Esophagus squamous epithelium (tissue), 5 donors: ENCODE measurements around the gene CHST12. TPM values are rescaled to one million over a fixed set of nuclear protein-coding genes. Genes with fewer than 3 reads are reported as not detected.
"Not testable (repeated sequence)": the region's sequence is repeated elsewhere in the genome, so short reads cannot be mapped to it uniquely, and the experiment has no call there.

Experiments
- DNase-seq: peaks from one replicate; lab custom pipeline; 2025; lab: John Stamatoyannopoulos, UW
- H3K27ac ChIP-seq, 4 donors: fragments of 200-600 bp; sonication (generic); one replicate each; pipeline ENCODE4 v1.5.1; 2016 to 2019; ENCODE audit warnings: mild to moderate bottlenecking in 1 of 4
- H3K27me3 ChIP-seq, 4 donors: fragments of 200-600 bp; sonication (generic); 1 replicate in 3 of 4; 2 replicates in 1 of 4; pipeline versions ENCODE4 v1.5.1 to v1.6.0; 2017 to 2021; ENCODE audit warnings: antibody characterized with exemption in 1 of 4
- H3K36me3 ChIP-seq, 3 donors: fragments of 200-600 bp; sonication (generic); one replicate each; pipeline ENCODE4 v1.5.1; 2016 to 2019
- H3K4me1 ChIP-seq, 3 donors: fragments of 200-600 bp; sonication (generic); one replicate each; pipeline ENCODE4 v1.5.1; 2017 to 2019
- H3K4me3 ChIP-seq, 4 donors: fragments of 200-600 bp; sonication (generic); 1 replicate in 3 of 4; 2 replicates in 1 of 4; pipeline ENCODE4 v1.5.1; 2016 to 2019; ENCODE audit warnings: mild to moderate bottlenecking in 2 of 4, moderate library complexity in 1 of 4
- H3K9me3 ChIP-seq, 3 donors: fragments of 200-600 bp; sonication (generic); one replicate each; pipeline ENCODE4 v1.5.1; 2016 to 2019
- CTCF ChIP-seq, 6 experiments: fragments of 450-650 bp in 4 of 6; fragments of 200-600 bp in 2 of 6; sonication (generic) in 2 of 6; IDR thresholded peaks; one replicate each; pipeline ENCODE4 v1.5.1; 2016 to 2019; ENCODE audit warnings: antibody characterized with exemption in 6 of 6, mild to moderate bottlenecking in 4 of 6, moderate library complexity in 4 of 6
- POLR2A ChIP-seq, 4 donors: fragments of 450-650 bp; IDR thresholded peaks; one replicate each; pipeline ENCODE4 v1.6.1; 2017; ENCODE audit warnings: antibody characterized with exemption in 4 of 4, mild to moderate bottlenecking in 4 of 4, moderate library complexity in 3 of 4
- WGBS, 2 donors: methylation state at CpG; one replicate each; pipeline ENCODE4 v1.1.5; 2018; 5-methylcytosine and 5-hydroxymethylcytosine counted together
- intact Hi-C: fragments of 100-400 bp; cut with DNase I; formaldehyde crosslinking; loops from one replicate; pipeline ENCODE4 v1.15.0; 2022
- total RNA-seq, 4 donors: library from RNA; depleted of rRNA; stranded (reverse); fragments of >200 nt; gene quantifications; one replicate each; pipeline ENCODE4 v1.1.0, GENCODE V29; 2016
- donor health status: DM: yes; HTN: yes; CAD: no.

Gene CHST12
- total RNA-seq, 4 donors from 2014 or later: 1.5 to 11.8 (median 5.0) TPM

- TF ChIP-seq CTCF (IDR thresholded peaks at IDR 0.05) (no peak), POLR2A (IDR thresholded peaks at IDR 0.05) (no peak)
- Histone ChIP-seq H3K36me3 (peaks cover 0 to 26% (median 0%) of the 10 kb centered on the region in 3 donors), H3K4me1 (peaks cover 0 to 9% (median 0%) of the 10 kb centered on the region in 3 donors), H3K27me3 (no peaks in the 10 kb centered on the region), H3K4me3 (no peak overlapping the region), H3K9me3 (no peaks in the 10 kb centered on the region), H3K27ac (no peak overlapping the region)
- intact Hi-C loops: no loop called here
- 89 to 91% methylated on average over 10 to 13 of the region's 17 CpGs for WGBS, 2 donors
- DNase-seq: no peak
These were observed 16.3 kb upstream of the CHST12 start for GRCh38 chr7:2386964-2387669.

GRCh38 chr7:2387897-2388636 lies 15.3 kb upstream of the CHST12 start:
- Histone ChIP-seq H3K4me1 (peaks cover 0 to 9% (median 0%) of the 10 kb centered on the region in 3 donors), H3K36me3 (peaks cover 0 to 17% (median 0%) of the 10 kb centered on the region in 3 donors), H3K27me3 (no peaks in the 10 kb centered on the region), H3K4me3 (no peak overlapping the region), H3K9me3 (no peaks in the 10 kb centered on the region), H3K27ac (peak overlapping the region in 1 of 4 donors; percentile 49)
- no peak for TF ChIP-seq CTCF (IDR thresholded peaks at IDR 0.05)
- no peak for TF ChIP-seq POLR2A (IDR thresholded peaks at IDR 0.05)
- intact Hi-C loops: no loop called here
- 89% methylated on average over 18 of the region's 31 CpGs; no CpG with 5 or more reads in 1 of the 2 donors for WGBS, 2 donors
- DNase-seq: no peak

GRCh38 chr7:2388637-2388954 lies 14.8 kb upstream of the CHST12 start:
- no peak overlapping the region for H3K27ac ChIP-seq
- WGBS, 2 donors: no CpG with 5 or more reads among the region's 5 CpGs

GRCh38 chr7:2390020-2390816 lies 13.2 kb upstream of the CHST12 start:
- not testable (repeated sequence) for H3K36me3 ChIP-seq

More at GRCh38 chr7:2388637-2388954, 14.8 kb upstream of the CHST12 start:
- no peaks in the 10 kb centered on the region for H3K9me3 ChIP-seq
- no peak for DNase-seq
- TF ChIP-seq POLR2A (IDR thresholded peaks at IDR 0.05) (no peak), CTCF (IDR thresholded peaks at IDR 0.05) (no peak)
- peaks cover 0 to 9% (median 0%) of the 10 kb centered on the region in 3 donors for H3K4me1 ChIP-seq
- intact Hi-C loops: no loop called here
- H3K36me3 ChIP-seq: peaks cover 0 to 12% (median 0%) of the 10 kb centered on the region in 3 donors
- H3K27me3 ChIP-seq: no peaks in the 10 kb centered on the region
- H3K4me3 ChIP-seq: no peak overlapping the region

GRCh38 chr7:2393706-2394105 lies 9.7 kb upstream of the CHST12 start:
- H3K27ac ChIP-seq: no peak overlapping the region
- H3K4me3 ChIP-seq: no peak overlapping the region
- H3K4me1 ChIP-seq: peaks cover 0 to 6% (median 0%) of the 10 kb centered on the region in 3 donors
- H3K27me3 ChIP-seq: no peaks in the 10 kb centered on the region
- H3K36me3 ChIP-seq: no peaks in the 10 kb centered on the region
- no peak for DNase-seq
- H3K9me3 ChIP-seq: no peaks in the 10 kb centered on the region
- no peak for TF ChIP-seq POLR2A (IDR thresholded peaks at IDR 0.05)
- no peak for TF ChIP-seq CTCF (IDR thresholded peaks at IDR 0.05)
- 55 to 75% methylated on average over 12 of the region's 12 CpGs for WGBS, 2 donors
- intact Hi-C loops: no loop called here

More at GRCh38 chr7:2390020-2390816, 13.2 kb upstream of the CHST12 start:
- intact Hi-C loops, H3K9me3 ChIP-seq, DNase-seq, H3K27me3 ChIP-seq, H3K4me3 ChIP-seq, H3K4me1 ChIP-seq, H3K27ac ChIP-seq: not testable (repeated sequence)
- WGBS, 2 donors: 58 to 70% methylated on average over 9 to 14 of the region's 16 CpGs
